ENCODE data around the gene ETFB.

Gene ETFB

GRCh38 chr19:51327066-51328001, 38.9 kb downstream of the ETFB start:
- peak; percentile 59 for DNase-seq

DNA sequence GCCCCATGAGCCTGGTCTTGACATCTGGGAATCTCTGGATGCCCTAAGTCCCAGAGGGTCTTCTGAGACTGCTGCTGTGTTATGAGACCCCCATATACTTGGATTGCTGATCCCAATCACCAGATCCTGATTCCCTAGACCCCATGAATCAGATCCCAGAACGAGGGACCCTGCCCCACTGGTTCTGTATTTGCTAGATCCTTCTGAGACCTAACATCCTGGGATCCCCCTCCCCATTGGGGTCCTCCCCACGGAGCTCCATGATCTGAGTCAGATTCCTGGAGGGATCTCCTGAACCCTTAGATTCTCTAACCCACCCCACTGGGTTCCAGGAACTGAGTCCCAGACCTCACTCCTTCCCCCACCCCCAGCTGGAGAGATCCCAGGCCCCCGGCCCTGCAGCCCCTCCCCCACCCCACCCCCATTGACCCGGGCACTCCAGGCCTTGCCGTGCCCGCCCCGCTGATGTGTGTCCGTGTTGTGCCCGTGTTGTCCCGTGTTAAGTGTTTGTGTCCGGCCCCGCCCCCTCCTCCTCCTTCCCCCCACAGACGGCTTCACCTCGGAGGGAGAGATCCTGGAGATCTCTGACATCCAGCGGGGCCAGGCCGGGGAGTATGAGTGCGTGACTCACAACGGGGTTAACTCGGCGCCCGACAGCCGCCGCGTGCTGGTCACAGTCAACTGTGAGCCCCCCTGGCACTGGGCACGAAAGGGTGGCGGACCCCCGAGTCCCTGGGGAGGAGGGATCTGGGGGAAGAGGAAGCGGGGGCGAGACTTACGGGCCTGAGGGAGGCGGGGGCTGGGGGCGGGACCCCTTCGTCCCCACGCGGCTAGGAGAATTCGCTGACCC, 39.7 kb downstream of the ETFB start:
- DNase-seq: no peak

DNA sequence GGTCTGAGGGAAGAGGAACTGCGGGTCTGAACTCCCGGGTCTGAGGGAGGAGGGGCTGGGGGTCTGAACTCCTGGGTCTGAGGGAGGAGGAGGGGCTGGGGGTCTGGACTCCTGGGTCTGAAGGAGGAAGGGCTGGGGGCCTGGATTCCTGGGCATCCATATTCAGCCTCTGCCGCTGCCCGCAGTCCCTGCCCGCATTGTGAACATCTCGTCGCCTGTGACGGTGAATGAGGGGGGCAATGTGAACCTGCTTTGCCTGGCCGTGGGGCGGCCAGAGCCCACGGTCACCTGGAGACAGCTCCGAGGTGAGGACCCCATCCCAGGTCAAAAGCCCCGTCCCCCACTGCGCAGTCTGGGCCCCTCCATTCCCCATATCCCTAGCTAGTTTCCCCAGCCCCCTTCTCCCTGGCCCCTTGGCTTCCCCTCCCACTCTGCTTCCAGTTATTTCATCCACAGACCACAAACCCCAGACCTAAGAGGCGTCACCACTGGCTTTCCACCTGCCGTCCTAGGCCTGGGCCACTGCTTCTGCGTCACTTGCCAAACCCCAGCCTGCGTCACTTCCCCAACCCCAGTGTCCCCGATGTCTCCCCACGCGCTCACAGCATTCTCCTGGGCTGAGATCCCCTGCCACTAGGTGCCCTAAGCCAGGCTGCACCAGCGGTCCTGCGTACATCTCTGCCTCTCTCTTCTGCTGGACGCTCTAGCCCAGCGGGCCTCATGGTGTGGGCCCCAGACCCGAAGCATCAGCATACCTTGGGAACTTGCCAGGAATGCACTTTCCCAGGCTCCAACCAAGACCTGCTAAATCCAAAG, 40.8 kb downstream of the ETFB start:
- DNase-seq: no peak

DNA sequence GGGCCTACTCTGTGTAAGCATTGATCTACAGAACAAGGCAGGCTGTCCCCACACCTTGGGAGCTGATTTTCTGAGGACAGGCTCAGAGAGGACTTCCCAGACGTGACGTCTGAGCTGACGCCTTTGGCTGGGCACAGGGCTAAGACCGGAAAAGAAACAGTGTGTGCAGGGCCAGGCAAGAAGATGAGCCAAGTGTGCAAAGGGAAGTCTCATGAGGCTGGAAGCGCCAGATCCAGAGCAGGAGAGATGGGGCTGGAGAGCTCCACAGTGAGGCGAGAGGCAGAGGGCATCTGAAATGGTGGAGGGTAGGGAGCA, 42.1 kb downstream of the ETFB start:
- DNase-seq: no peak

GRCh38 chr19:51323481-51324166, 42.6 kb downstream of the ETFB start:
- DNase-seq: no peak

- no peak for DNase-seq
Observed at GRCh38 chr19:51321799-51322198, 44.4 kb downstream of the ETFB start.

DNA sequence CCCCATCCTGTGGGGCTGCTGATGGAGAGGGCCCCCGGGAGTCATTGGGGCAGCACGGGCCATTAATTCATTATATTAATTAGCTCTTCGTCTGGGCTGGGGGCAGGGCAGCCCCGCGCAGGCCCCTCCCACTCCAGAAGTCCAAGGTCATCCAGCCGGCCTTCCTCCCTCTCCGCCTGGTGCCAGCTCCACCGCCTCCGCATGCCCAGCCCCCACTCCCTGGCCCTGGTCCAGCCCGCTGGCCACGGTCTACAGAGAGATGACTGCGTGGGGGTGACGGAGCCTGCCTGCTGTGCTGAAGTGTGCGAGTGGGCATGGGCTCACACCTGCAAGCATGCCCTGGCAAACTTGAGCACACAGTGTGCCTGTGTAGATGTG, 45.9 kb downstream of the ETFB start:
- no peak for DNase-seq

DNA sequence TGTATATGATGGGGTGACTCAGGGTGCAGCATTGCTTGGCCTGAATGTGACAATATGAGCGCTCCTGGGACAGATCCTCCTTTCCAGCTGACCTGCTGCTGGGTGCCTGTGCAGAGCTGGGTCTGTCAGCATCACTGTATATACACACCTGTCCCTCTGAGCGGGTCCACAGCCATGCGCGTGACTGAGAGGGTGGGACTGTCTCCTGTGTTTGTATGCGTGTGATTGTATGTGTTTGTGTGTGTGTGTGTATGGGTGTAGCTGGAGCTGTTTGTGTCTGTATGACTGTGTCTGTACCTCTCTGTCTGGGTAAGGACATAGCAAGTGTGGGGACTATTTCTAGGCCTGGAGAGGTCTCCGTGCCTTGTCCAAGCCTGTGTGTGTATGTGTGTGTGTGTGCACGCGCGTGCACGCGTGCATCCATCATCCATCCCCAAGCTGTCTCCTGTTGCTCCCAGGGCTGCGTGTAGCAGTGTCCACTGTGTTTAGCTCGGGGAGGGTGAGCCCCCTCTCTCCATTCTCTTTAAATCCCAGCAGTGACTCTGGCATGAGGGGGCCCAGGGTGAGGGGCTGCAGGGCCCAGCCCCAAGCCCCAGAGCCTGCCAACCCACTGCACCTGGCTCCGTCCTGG, 46.4 kb downstream of the ETFB start:
- no peak for DNase-seq

- DNase-seq: no peak
Observed at GRCh38 chr19:51318687-51319648, 47.2 kb downstream of the ETFB start.

DNA sequence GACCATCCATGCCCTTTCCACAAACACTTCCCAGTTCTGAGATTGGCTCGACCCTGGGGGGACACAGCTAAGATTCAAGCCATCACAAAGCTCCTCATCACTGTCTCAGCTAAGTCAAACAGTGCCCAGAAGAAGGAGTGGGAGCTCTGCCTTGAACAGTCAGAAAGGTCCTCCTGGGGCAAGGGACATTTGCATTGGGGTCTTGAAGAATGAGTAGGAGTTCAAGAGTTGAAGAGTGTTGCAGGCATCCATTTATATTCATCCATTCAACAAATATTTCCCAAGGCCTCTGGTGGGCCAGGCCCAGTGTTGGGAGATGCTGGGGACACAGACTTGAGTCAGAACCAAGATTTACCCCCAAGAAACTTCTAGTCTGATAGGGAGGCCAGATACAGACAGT, 48.2 kb downstream of the ETFB start:
- no peak for DNase-seq

GRCh38 chr19:51317376-51317775, 48.8 kb downstream of the ETFB start:
- DNase-seq: no peak

GRCh38 chr19:51316688-51317087, 49.5 kb downstream of the ETFB start:
- no peak for DNase-seq

DNA sequence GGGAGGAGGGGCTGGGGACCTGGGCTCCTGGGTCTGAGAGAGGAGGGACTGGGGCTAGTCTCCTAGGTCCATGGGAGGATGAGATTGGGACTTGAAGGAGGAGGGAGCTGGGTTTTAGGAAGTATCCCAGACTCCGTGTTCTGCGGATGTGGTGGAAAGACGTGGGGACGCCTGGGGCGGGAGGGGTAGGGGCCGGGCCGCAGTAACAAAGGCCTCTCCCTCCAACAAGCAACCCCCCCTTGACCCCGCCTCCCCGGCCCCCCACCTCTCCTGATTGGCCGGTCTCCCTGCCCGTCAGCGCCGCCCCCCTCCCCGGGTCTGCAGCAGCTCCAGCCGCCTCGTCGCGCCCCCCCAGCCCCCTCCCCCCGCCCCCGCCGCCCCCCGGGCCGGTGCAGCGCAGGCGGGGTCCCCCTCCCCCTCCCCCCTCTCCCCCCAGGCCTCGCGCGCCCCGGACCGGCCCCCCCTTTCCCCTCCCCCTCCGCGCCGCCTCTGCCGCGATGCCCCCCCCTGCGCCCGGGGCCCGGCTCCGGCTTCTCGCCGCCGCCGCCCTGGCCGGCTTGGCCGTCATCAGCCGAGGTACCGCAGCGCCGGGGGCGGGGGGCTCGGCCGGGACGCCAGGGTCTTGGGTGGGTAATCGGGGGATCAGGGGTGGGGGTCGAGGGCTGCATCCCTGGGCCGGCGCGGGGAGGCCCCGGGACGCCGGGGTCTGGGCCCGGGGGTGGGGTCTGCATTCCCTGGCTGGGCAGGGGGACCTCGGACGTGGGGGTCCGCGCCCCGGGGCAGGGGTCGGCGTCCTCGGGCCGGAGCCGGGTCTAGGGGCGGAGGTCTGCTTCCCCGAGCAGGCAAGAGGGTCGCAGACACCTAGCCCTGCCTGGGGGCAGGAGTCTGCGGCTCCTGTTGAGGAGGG, 54.6 kb downstream of the ETFB start, which contains the start of gene IGLON5:
Gene IGLON5, plus strand, starts transcription at position 294 of the 907 bp plus-strand sequence. Its CDS starts 204 bp downstream, at position 498.
- no peak for DNase-seq

DNA sequence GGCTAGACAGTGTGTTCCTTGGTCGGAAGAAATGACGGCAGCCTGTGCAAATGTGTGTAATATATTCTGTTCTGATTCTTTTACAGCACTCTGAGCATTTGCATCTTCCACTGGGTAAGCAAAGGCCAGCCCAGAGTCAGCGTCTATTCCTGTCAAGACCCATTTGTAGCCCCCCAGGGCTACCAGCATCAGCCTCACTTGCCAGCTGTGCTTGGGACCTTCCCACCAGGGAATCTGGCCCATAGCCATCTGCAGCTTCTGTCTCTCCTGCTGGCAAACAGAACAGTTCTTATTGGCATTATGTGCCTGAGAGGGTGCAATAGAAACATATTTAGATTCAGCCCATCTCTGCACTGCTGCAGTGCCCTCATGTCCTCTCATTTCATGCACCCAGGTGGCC, 60.7 kb downstream of the ETFB start:
- DNase-seq: no peak

- no peak for DNase-seq
Observed at GRCh38 chr19:51301266-51301665, 64.9 kb downstream of the ETFB start.

DNA sequence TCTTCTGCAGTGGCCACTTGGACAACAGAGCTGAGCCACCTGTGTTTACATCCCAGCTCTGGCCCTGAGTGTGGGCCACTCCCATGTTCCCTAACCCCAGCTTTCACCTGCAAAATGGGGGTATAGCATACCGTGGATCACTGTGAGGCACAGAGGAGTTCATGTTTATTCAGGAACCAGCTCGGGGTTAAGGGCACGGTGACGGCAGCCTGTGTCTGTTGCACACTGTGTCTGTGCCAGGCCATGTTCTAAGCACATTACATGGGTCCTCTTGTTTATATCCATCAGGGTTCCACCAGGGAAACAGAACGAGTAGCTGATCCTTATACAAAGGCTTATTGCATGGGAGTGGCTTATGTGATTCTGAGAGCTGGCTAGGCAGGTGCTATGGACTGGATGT, 68.8 kb downstream of the ETFB start:
- DNase-seq: no peak

- DNase-seq: no peak
Observed at GRCh38 chr19:51296336-51297093, 69.7 kb downstream of the ETFB start.

- DNase-seq: no peak
Observed at GRCh38 chr19:51295382-51296126, 70.6 kb downstream of the ETFB start.

Data from stimulated activated CD4-positive, alpha-beta T cell treated with anti-CD3 and anti-CD28 coated beads, Interleukin-4, amount 100 ng/mL, for 1 hour (primary cell).